ENCODE data around the gene TSPAN3.

TSPAN3 gene

GRCh38 chr15:77048135-77048876, 22.6 kb downstream of the TSPAN3 start:
- DNase-seq: no peak

GRCh38 chr15:77046704-77047412, 24.1 kb downstream of the TSPAN3 start:
- DNase-seq: no peak

- no peak for DNase-seq
Observed at GRCh38 chr15:77045985-77046384, 24.9 kb downstream of the TSPAN3 start.

GRCh38 chr15:77044228-77045042, 26.5 kb downstream of the TSPAN3 start:
- DNase-seq: peak in 1 of 2 donors; percentile 40

- no peak for DNase-seq
Observed at GRCh38 chr15:77042955-77043920, 27.7 kb downstream of the TSPAN3 start.

- no peak for DNase-seq
Observed at GRCh38 chr15:77042245-77042919, 28.5 kb downstream of the TSPAN3 start.

- DNase-seq: no peak
Observed at GRCh38 chr15:77040673-77041072, 30.2 kb downstream of the TSPAN3 start.

- no peak for DNase-seq
Observed at GRCh38 chr15:77039848-77040247, 31.1 kb downstream of the TSPAN3 start.

- DNase-seq: no peak
Observed at GRCh38 chr15:77039217-77039533, 31.7 kb downstream of the TSPAN3 start.

- DNase-seq: no peak
Observed at GRCh38 chr15:77038312-77039216, 32.3 kb downstream of the TSPAN3 start.

- DNase-seq: no peak
Observed at GRCh38 chr15:77037388-77038209, 33.3 kb downstream of the TSPAN3 start.

- no peak for DNase-seq
Observed at GRCh38 chr15:77036537-77037387, 34.1 kb downstream of the TSPAN3 start.

GRCh38 chr15:77035999-77036471, 34.9 kb downstream of the TSPAN3 start:
- no peak for DNase-seq

- DNase-seq: no peak
Observed at GRCh38 chr15:77035584-77035983, 35.3 kb downstream of the TSPAN3 start.

- no peak for DNase-seq
Observed at GRCh38 chr15:77034695-77035489, 36.0 kb downstream of the TSPAN3 start.

- DNase-seq: no peak
Observed at GRCh38 chr15:77033729-77034671, 36.9 kb downstream of the TSPAN3 start.

GRCh38 chr15:77033417-77033728, 37.5 kb downstream of the TSPAN3 start:
- no peak for DNase-seq

Data from hippocampal formation (tissue), 2 donors.